ELR (cell line): Measurements from ENCODE around the gene MYH9.
"Not testable (repeated sequence)": the region's sequence is repeated elsewhere in the genome, so short reads cannot be mapped to it uniquely, and the experiment has no call there.

ENCODE experiments used
- DNase-seq: peaks from one replicate; pipeline ENCODE4 v3.0.0-alpha.2; 2015; ENCODE audit warnings: low read depth

The MYH9 gene

GRCh38 chr22:36267058-36267457 lies 120.7 kb downstream of the MYH9 start:
- DNase-seq: no peak

- DNase-seq: not testable (repeated sequence)
Measured at GRCh38 chr22:36263886-36264664, 123.7 kb downstream of the MYH9 start.

- DNase-seq: not testable (repeated sequence)
Measured at GRCh38 chr22:36263216-36263673, 124.5 kb downstream of the MYH9 start.

GRCh38 chr22:36262307-36262706 lies 125.5 kb downstream of the MYH9 start:
- DNase-seq: not testable (repeated sequence)

DNA sequence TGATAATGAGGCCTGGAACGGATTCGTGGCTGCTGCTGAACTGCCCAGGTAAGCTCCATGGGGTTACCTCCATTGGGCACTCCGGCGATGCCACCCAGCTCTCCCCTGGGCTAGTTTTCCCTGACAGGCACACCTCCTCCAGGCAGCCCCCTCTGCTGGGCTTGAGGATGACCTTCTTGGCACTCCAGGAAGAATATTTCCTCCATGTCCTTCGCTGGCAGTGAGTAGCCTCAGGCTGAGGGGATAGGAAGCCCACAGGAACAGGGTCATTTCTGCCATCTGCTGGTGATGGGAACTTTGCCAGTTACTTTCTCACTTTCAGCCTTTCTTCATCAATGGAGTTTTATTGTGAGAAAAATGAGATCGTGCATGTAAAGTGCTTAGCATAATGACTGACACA lies 126.1 kb downstream of the MYH9 start:
- DNase-seq: not testable (repeated sequence)

GRCh38 chr22:36259615-36260300 lies 128.0 kb downstream of the MYH9 start:
- DNase-seq: no peak

DNA sequence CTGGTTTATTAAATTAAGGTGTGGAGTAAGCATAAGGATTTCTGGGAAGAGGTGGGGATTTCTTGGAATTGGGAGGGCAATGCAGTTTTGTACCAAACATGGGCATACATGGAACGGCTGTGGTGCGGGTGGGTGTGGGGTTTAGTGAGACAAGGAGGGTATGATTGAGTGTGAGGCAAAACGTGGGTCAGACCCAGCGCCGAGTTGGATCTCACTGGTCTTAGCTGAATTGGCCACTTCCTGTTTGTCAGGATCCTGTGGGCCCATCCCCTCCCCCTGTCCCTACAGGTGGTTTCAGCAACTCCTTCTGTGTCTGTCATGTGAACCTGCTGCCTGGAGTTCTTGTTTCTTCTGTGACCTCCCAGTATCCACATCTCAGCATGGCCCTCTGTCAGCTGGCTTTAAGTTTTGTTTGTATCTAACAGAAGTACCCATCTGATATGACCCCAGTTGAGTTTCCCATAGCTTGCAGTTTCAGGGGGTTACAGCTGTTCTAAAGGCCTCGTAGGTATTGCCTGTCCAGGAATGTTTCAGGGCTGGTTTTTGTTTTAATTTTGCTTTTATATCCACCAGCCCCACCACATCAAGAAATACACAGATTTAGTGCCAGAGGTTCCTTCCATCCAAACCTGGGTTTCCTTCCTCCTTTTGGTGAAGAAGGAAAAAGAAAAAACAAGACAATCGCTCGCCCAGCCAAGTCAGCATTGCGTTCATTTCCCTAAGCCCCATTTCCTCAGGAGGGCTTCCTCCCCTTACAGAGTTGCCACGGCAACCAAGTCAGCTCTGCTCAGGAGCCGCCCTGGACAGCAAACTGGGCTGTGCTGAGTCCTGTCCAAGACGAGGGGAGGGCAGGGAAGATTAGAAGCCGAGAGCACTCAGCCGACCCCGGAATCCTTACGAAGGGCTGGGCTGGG lies 128.8 kb downstream of the MYH9 start:
- DNase-seq: no peak

DNA sequence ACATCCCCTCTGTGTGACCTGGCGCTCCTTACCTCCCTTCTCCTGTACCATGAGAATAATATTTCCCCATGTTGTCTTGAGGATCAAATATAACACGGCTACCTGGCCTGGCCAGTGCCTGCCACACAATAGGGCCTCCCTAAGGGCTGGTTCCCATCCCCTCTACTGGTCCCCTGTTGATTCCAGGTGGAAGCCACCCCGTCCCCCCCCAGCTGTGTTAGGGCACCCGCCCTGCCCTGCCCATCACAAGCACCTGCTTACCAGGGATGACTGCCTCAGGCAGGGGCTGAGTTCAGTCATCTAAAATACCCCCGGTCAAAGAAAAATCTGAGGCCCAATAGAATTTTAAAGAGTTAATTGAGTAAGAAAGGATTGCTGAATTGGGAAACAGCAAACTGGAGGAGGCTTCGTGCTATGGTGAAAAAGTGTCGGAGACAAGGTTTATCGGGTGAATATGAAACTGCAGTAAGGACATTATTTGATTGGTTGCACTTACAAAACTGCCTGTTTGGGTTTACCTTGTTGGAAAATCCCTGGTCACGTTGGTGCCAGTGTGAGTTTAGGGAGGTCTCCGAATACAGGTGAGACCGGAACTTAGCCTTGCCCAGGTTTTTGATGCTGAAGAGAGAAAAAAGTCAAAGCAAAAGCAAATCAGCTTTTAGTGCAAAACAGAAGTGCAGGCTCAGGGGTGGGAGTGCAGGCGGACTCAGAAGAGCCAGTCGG lies 129.7 kb downstream of the MYH9 start:
- DNase-seq: no peak

DNA sequence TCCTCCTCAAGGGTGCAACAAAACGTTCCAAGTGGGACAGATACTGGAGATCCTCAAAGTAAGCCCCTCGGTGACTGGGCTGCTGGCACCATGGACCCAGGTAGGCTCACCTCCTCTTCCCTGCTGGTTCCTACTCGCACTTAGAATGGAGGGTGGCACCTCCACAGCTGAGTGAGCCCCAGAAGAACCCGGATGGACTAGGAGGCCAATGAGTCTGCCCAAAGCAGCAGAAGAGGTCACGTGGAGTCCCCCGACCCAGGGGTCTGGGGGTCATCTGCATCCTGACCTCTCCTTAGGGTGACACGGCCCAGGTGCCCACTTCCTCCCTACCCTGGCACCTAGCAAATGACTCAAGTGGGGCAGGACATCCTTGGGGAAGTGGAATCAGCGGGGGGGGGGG lies 130.5 kb downstream of the MYH9 start:
- no peak for DNase-seq

DNA sequence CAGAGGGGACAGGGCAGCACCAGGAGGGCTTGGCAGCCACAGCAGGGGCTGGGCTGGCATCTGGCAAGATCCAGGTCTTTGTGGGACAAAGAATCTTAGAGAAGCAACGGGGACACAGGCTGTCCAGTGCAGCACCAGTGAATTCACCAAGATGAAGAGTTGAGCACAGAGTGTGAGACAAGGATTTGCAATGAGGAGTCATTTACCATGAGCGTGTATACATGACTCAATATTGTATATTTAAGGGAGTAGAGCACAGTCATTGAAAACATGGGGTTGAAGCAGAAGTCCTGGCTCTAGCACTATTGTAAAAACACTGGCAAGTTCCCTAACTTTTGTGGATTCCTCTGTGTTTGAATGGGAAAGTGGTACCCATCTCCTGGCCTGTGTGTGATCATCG lies 131.3 kb downstream of the MYH9 start:
- peak; percentile 21 for DNase-seq

DNA sequence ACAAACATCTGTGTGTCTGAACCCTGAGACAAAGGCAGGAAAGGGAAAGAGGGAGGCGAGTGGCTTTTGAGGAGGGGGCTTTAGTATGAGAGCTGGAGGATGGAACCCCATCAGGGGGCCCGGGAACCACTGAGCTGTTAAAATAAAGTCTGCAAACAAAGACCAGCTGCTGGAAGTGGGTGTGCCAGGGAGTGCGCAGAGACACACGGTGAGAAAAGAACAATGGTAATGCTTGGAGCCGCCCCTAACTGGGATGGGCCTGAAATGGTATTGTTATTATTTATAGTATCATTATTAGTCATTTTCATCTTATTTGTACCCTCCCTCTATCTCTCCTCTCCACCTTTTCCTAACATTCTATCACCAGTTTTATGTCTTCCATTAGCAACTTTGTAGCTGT lies 132.2 kb downstream of the MYH9 start:
- DNase-seq: not testable (repeated sequence)

DNA sequence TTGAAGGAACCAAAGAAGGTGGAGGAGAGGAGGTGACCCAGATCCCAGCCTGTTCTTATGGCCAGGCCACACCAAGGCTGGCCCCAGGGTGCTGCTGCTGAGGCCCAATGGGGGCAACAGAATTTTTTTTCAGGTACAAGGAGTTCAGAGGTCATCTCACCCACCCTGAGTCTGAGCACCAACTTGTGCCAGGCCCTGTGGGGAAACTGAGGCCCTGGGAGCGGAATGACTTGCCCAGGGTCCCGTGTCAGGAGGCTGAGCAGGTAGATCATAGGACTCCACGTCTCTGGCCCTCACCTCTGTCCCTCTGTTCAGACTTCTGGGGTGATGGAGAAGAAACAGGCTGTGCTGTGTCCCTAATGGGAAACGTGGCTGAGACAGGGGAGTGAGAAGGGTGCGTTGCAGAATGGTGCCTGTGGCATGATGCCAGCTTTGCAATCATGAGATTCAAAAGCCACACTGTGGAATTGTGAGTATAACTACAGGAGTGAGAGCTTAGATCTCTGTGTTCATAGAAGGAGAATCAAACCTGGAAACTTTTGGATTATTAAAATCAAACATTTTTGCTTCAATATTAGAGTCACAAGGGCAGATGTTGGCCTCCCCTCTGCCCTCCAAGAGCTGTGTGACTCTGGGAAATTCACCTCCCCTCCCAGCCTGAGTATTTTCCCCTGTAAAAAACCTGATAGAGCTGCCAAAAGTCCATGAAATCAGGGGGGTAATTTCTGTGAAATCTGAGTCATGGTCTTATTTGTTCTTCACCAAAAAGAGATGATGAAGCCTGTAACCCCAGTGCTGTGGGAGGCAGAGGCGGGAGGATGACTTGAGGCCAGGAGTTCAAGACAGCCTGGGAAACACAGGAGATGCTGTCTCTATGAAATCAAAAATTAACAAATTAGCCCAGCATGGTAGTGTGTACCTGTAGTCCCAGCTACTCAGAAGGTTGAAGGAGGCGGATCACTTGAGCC lies 134.0 kb downstream of the MYH9 start:
- no peak for DNase-seq

DNA sequence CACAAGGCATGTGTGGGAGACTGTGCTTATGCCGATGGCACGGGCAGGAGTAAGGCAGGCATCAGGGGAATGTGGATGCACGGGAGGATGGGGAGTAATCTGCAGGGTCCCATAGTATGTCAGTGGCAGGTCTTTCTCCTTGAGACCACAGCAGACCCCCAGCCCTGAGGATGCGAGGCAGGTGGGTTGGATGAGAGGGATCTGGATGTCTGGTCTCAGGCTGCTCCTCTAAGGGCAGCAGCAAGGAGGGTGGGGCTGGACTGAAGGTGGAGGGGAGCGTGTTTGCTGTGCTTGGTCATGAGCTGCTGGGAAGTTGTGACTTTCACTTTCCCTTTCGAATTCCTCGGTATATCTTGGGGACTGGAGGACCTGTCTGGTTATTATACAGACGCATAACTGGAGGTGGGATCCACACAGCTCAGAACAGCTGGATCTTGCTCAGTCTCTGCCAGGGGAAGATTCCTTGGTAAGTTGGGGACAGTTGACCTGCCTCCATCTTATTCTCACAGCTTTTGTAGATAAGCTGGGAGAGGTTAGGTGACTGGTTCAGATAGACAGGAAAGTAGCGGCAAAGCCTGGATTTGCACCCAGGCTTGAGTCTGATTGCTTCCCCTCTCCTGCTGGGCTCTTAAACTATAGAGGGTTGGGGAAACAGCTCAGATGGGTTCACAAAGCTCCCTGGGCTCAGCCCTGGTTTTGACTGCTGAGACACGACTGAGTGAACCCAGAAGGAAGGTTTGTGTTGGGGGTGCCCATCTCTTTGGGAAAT lies 134.8 kb downstream of the MYH9 start, which contains the start of gene APOL1:
Gene APOL1 (plus strand): TSS at position 380 of the 769 bp plus-strand sequence. CDS start 1,823 bp downstream, outside the sequence.
- DNase-seq: peak; percentile 48

- not testable (repeated sequence) for DNase-seq
Measured at GRCh38 chr22:36251979-36252608, 135.7 kb downstream of the MYH9 start.

DNA sequence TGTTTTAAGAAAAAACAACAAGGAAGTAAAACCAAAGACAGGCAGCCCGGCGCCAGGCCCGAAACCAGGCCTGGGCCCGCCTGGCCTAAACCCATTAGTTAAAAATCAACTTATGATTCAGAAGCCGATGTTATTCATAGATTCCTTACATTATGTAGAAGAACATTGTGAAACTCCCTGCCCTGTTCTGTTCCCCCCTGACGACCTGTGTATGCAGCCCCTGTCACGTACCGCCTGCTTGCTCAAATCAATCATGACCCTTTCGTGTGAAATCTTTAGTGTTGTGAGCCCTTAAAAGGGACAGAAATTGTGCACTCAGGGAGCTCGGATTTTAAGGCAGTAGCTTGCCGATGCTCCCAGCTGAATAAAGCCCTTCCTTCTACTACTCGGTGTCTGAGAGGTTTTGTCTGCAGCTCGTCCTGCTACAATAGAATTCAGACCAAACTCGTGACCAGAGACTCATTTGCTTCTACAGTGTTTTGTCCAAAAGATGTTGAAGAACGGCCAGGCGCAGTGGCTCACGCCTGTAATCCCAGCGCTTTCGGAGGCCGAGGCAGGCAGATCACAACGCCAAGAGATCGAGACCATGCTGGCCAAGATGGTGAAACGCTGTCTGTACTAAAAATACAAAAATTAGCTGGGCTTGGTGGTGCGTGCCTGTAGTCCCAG lies 137.3 kb downstream of the MYH9 start:
- DNase-seq: not testable (repeated sequence)

DNA sequence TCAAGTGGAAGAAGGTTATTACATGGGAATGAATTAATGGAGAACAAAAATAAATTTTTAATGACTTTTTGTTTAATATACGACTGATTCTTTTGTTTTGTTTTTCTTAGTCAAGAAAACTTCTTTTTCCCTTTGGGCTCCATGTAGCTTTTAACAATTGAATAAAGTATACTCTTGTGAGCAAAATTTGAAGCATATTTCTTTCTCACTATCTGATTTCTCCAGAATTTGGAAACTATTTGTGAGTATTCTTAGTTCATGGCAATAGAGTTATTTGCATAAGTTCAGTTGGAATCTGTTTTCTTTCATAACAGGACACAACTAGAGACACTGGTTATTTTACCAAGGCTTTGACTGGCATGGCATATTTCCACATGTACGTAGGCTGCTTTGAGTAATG lies 138.6 kb downstream of the MYH9 start:
- DNase-seq: no peak

DNA sequence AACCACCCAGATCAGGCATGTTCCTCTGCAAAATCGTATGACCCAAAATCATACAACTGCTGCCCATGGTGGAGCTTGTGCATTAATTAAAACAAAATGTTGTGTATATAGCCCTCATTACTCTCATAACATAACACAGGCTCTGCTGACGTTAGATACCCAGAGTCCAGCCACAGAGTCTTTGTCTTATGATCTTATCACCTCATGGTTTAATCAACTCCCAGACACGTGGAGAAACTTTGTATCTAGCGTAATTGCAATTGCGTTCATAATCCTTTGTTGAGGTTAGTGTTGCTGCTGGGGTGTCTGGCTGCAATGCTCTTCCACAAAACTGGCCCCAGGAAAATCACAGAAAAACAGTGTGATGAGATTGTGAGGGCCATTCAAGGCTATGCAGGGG lies 139.8 kb downstream of the MYH9 start:
- no peak for DNase-seq

- DNase-seq: no peak
Measured at GRCh38 chr22:36246718-36247117, 141.0 kb downstream of the MYH9 start.
